AG20443 (cell line): ENCODE measurements around the gene TBC1D12.
A peak's percentile ranks its signal among the peaks of the same experiment; 100 is the strongest.
"Not testable (repeated sequence)": the region's sequence is repeated elsewhere in the genome, so short reads cannot be mapped to it uniquely, and the experiment has no call there.

Experiments used
- DNase-seq: peaks from one replicate; pipeline ENCODE4 v3.0.0; 2012; ENCODE audit warnings: low spot score, mixed read lengths

The TBC1D12 gene

GRCh38 chr10:94546049-94546900 lies 143.9 kb downstream of the TBC1D12 start:
- peak; percentile 32 for DNase-seq

DNA sequence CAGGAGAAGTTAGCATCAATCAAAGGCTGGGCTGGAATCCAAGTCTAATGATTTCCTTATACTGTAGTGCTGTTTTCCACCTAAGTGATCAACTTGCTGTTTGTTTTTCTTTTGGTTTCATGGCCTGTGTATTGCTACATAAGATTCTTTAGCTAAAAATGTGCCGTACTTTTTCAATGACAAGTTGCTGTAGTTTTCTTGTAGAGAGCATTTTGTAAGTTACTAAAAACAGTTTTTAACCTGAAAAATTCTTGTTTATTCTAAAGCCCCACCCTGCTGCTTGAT lies 144.5 kb downstream of the TBC1D12 start:
- no peak for DNase-seq

GRCh38 chr10:94549221-94549620 lies 146.9 kb downstream of the TBC1D12 start:
- no peak for DNase-seq

- not testable (repeated sequence) for DNase-seq
These were observed 165.5 kb downstream of the TBC1D12 start for GRCh38 chr10:94567714-94568307.

GRCh38 chr10:94571081-94571480 lies 168.7 kb downstream of the TBC1D12 start:
- no peak for DNase-seq

- DNase-seq = no peak
These were observed 169.2 kb downstream of the TBC1D12 start for GRCh38 chr10:94571528-94571927.

DNA sequence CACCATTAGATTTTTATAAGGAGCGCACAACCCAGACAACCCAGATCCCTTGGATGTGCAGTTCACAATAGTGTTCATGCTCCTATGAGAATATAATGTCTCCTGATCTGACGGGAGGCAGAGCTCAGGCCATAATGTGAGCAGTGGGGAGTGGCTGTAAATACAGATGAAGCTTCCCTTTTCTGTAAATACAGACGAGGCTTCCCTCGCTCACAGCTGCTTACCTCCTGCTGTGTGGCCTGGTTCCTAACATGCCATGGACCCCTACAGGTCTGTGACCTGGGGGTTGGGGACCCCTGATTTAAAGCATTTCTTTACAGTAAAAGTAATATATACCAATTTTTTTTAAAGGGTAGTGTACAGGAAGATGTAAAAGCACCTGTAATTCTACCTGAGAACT lies 176.4 kb downstream of the TBC1D12 start:
- no peak for DNase-seq

GRCh38 chr10:94583124-94583523 lies 180.8 kb downstream of the TBC1D12 start:
- DNase-seq = no peak
